GM23338 (cell line): ENCODE measurements around the gene AUH. TPM values are rescaled to one million over a fixed set of nuclear protein-coding genes. Genes with fewer than 3 reads are reported as not detected.

Experiments
- ATAC-seq: fragments of 200-7000 bp; cut with Tn5 transposase; 3 replicates; pipeline ENCODE4 v1.9.1; 2020
- DNase-seq: peaks from one replicate; pipeline ENCODE4 v3.0.0-alpha.2; 2015; ENCODE audit warnings: low spot score
- H2AFZ ChIP-seq: fragments of 200-600 bp; sonication (generic); 2 replicates; pipeline ENCODE4 v1.8.0; 2016; ENCODE audit warnings: antibody characterized with exemption, mild to moderate bottlenecking, moderate library complexity
- H3F3A ChIP-seq: fragments of 200-600 bp; sonication (generic); replicated peaks from 2 replicates; pipeline ENCODE4 v1.8.0; 2017; ENCODE audit warnings: antibody characterized with exemption, mixed run types, low read depth
- H3K27ac ChIP-seq: fragments of 200-600 bp; sonication (generic); 2 replicates; pipeline ENCODE4 v1.6.1; 2016; ENCODE audit warnings: low read depth
- H3K27me3 ChIP-seq: fragments of 200-600 bp; sonication (generic); 2 replicates; pipeline ENCODE4 v1.8.0; 2016; ENCODE audit warnings: mild to moderate bottlenecking, mixed run types, moderate library complexity; ENCODE audit not compliant: insufficient read depth
- H3K36me3 ChIP-seq: fragments of 200-600 bp; sonication (generic); 2 replicates; pipeline ENCODE4 v1.8.0; 2016; ENCODE audit warnings: mild to moderate bottlenecking; ENCODE audit not compliant: insufficient read depth
- H3K4me1 ChIP-seq: fragments of 200-600 bp; sonication (generic); 2 replicates; pipeline ENCODE4 v1.8.0; 2016; ENCODE audit warnings: mild to moderate bottlenecking, moderate library complexity; ENCODE audit not compliant: insufficient read depth
- H3K4me2 ChIP-seq: fragments of 200-600 bp; sonication (generic); 2 replicates; pipeline ENCODE4 v1.7.1; 2017; ENCODE audit warnings: mixed run types
- H3K4me3 ChIP-seq: fragments of 200-600 bp; sonication (generic); 2 replicates; pipeline ENCODE4 v1.6.1; 2016; ENCODE audit warnings: mixed run types
- H3K79me2 ChIP-seq: fragments of 200-600 bp; sonication (generic); replicated peaks from 2 replicates; pipeline ENCODE4 v1.8.0; 2017; ENCODE audit warnings: mild to moderate bottlenecking; ENCODE audit not compliant: insufficient read depth
- H3K9me2 ChIP-seq: fragments of 200-600 bp; sonication (generic); 2 replicates; pipeline ENCODE4 v1.8.0; 2017; ENCODE audit not compliant: insufficient read depth
- H4K20me1 ChIP-seq: fragments of 200-600 bp; sonication (generic); replicated peaks from 2 replicates; pipeline ENCODE4 v1.8.0; 2017; ENCODE audit warnings: mild to moderate bottlenecking; ENCODE audit not compliant: insufficient read depth
- H3K27ac Mint-ChIP-seq: 2 replicates; pipeline ENCODE4 v1.8.0; 2020; ENCODE audit warnings: inconsistent platforms, mild to moderate bottlenecking, moderate library complexity, mixed read lengths
- H3K27me3 Mint-ChIP-seq: 3 replicates; pipeline ENCODE4 v1.8.0; 2022; ENCODE audit warnings: low read depth, mild to moderate bottlenecking, moderate library complexity, mixed read lengths, inconsistent platforms; ENCODE audit not compliant: insufficient read depth, poor library complexity
- H3K36me3 Mint-ChIP-seq: 3 replicates; pipeline ENCODE4 v1.8.0; 2021; ENCODE audit warnings: low read depth, mild to moderate bottlenecking, inconsistent platforms, moderate library complexity, mixed read lengths
- H3K4me1 Mint-ChIP-seq: 3 replicates; pipeline ENCODE4 v1.8.0; 2020; ENCODE audit warnings: mild to moderate bottlenecking, inconsistent platforms, mixed read lengths
- H3K4me3 Mint-ChIP-seq: 3 replicates; pipeline ENCODE4 v1.8.0; 2021; ENCODE audit warnings: moderate library complexity, mild to moderate bottlenecking, inconsistent platforms, mixed read lengths
- H3K9me3 Mint-ChIP-seq: 3 replicates; pipeline ENCODE4 v1.8.0; 2020; ENCODE audit warnings: moderate library complexity, mild to moderate bottlenecking, inconsistent platforms, mixed read lengths
- CREB1 ChIP-seq: fragments of 250-450 bp; sonication (Bioruptor Pico); IDR thresholded peaks from 2 replicates; pipeline ENCODE4 v1.5.0; 2020; ENCODE audit warnings: low read depth, mild to moderate bottlenecking, moderate library complexity
- ETS1 ChIP-seq: IDR thresholded peaks from 2 replicates; pipeline ENCODE4 v1.6.1; 2016; ENCODE audit warnings: antibody characterized with exemption
- EZH2 ChIP-seq: fragments of 200-600 bp; sonication (generic); IDR thresholded peaks from one replicate; pipeline ENCODE4 v1.8.0; 2017; ENCODE audit warnings: antibody characterized with exemption, mild to moderate bottlenecking, low read depth; ENCODE audit not compliant: unreplicated experiment
- EZH2phosphoT487 ChIP-seq: fragments of 200-600 bp; sonication (generic); IDR thresholded peaks from one replicate; pipeline ENCODE4 v1.8.1; 2018; ENCODE audit warnings: antibody characterized with exemption; ENCODE audit not compliant: unreplicated experiment
- POLR2AphosphoS5 ChIP-seq: IDR thresholded peaks from 2 replicates; pipeline ENCODE4 v1.6.1; 2016; ENCODE audit warnings: antibody characterized with exemption, low read depth
- ZNF331 ChIP-seq: fragments of 250-450 bp; sonication (Bioruptor Pico); IDR thresholded peaks from 2 replicates; pipeline ENCODE4 v1.5.0; 2020; ENCODE audit warnings: low read depth, mild to moderate bottlenecking, moderate library complexity
- ZNF462 ChIP-seq: fragments of 250-450 bp; sonication (Bioruptor Pico); IDR thresholded peaks from 2 replicates; pipeline ENCODE4 v1.5.0; 2020; ENCODE audit warnings: mild to moderate bottlenecking, moderate library complexity
- polyA plus RNA-seq: library from polyadenylated mRNA; unstranded; fragments of >200 nt; fragmentation: Nextera tagmentation; extraction: Ambion mirVana; gene quantifications from 2 replicates; pipeline ENCODE4 v1.2.1, GENCODE V29; 2016
- total RNA-seq: library from RNA; depleted of rRNA; stranded (reverse); fragments of >200 nt; shearing (Covaris generic); gene quantifications from 2 replicates; pipeline ENCODE4 v1.2.3, GENCODE V29; 2014

The AUH gene
- total and polyA plus RNA-seq, 2 experiments from 2014 or later = 28.8 to 34.2 TPM

- H2AFZ ChIP-seq = no peak overlapping the region
- no peaks in the 10 kb centered on the region for H3K27me3 ChIP-seq
- H3F3A ChIP-seq = no peaks in the 10 kb centered on the region
- no peak overlapping the region for H3K4me2 ChIP-seq
- peaks cover 2% of the 10 kb centered on the region for H3K27me3 Mint-ChIP-seq
- peaks cover 11% of the 10 kb centered on the region; the same call in 1 of the 3 replicates for H3K36me3 Mint-ChIP-seq
- no peaks in the 10 kb centered on the region for H3K9me2 ChIP-seq
- H3K27ac Mint-ChIP-seq = no peak overlapping the region
- no peak overlapping the region for H3K4me3 ChIP-seq
- H3K4me1 Mint-ChIP-seq = peaks cover 5% of the 10 kb centered on the region
- H3K4me3 Mint-ChIP-seq = no peak overlapping the region
- DNase-seq (no peak), ATAC-seq (no peak)
- H3K9me3 Mint-ChIP-seq = no peaks in the 10 kb centered on the region
- TF ChIP-seq EZH2 (no peak), EZH2phosphoT487 (no peak), CREB1 (CRISPR knock-in tag) (no peak), ZNF331 (CRISPR knock-in tag) (no peak), ETS1 (no peak), POLR2AphosphoS5 (no peak), ZNF462 (CRISPR knock-in tag) (no peak)
- H4K20me1 ChIP-seq = peaks cover 9% of the 10 kb centered on the region; the same call in 1 of the 2 replicates
- no peaks in the 10 kb centered on the region for H3K36me3 ChIP-seq
- H3K79me2 ChIP-seq = peaks cover 43% of the 10 kb centered on the region
- H3K4me1 ChIP-seq = no peaks in the 10 kb centered on the region
- H3K27ac ChIP-seq = no peak overlapping the region
These were observed 55.5 kb downstream of the AUH start for GRCh38 chr9:91306296-91306630.
